Osteoblast (primary cell): ENCODE data around the gene PTPRN2. TPM values are rescaled to one million over a fixed set of nuclear protein-coding genes. Genes with fewer than 3 reads are reported as not detected.

Experiments used
- DNase-seq: peaks from one replicate; pipeline ENCODE4 v3.0.0; 2011; ENCODE audit warnings: low spot score, mixed read lengths; ENCODE audit not compliant: insufficient read length; ENCODE audit errors: missing footprints
- H2AFZ ChIP-seq: 2 replicates; pipeline ENCODE4 v1.6.0; 2011; ENCODE audit warnings: mild to moderate bottlenecking, low read length
- H3K27ac ChIP-seq: 2 replicates; pipeline ENCODE4 v1.5.1; 2011; ENCODE audit warnings: mild to moderate bottlenecking, low read depth, low read length, moderate library complexity
- H3K27me3 ChIP-seq: 2 replicates; pipeline ENCODE4 v1.6.0; 2012; ENCODE audit warnings: mild to moderate bottlenecking, control low read depth, inconsistent platforms, low read length, moderate library complexity; ENCODE audit not compliant: insufficient read depth
- H3K36me3 ChIP-seq: 2 replicates; pipeline ENCODE4 v1.5.1; 2011; ENCODE audit warnings: mild to moderate bottlenecking, low read length, control low read depth, moderate library complexity; ENCODE audit not compliant: insufficient read depth
- H3K4me1 ChIP-seq: 2 replicates; pipeline ENCODE4 v1.5.1; 2011; ENCODE audit warnings: mild to moderate bottlenecking, low read length, control low read depth, moderate library complexity; ENCODE audit not compliant: insufficient read depth
- H3K4me2 ChIP-seq: 2 replicates; pipeline ENCODE4 v1.6.0; 2011; ENCODE audit warnings: mild to moderate bottlenecking, low read length; ENCODE audit not compliant: insufficient read depth
- H3K4me3 ChIP-seq: fragments of 200-600 bp; sonication (generic); 3 replicates; pipeline ENCODE4 v1.5.1; 2012; ENCODE audit warnings: mild to moderate bottlenecking, low read length, inconsistent platforms; ENCODE audit not compliant: insufficient read depth
- H3K79me2 ChIP-seq: 2 replicates; pipeline ENCODE4 v1.6.0; 2012; ENCODE audit warnings: mild to moderate bottlenecking, low read length, control low read depth, inconsistent platforms; ENCODE audit not compliant: insufficient read depth
- H3K9me3 ChIP-seq: 2 replicates; pipeline ENCODE4 v1.5.1; 2011; ENCODE audit warnings: low read depth, low read length, control low read depth
- H4K20me1 ChIP-seq: 2 replicates; pipeline ENCODE4 v1.6.0; 2012; ENCODE audit warnings: mild to moderate bottlenecking, low read length, control low read depth; ENCODE audit not compliant: insufficient read depth
- total RNA-seq: library from RNA; depleted of rRNA; stranded (reverse); fragments of >200 nt; gene quantifications from 2 replicates; pipeline ENCODE4 v1.2.3, GENCODE V29; 2012
- TF ChIP-seq, protein P1 (sequence below): IDR thresholded peaks from 2 replicates; pipeline ENCODE4 v1.5.1; 2011; ENCODE audit warnings: mild to moderate bottlenecking, low read depth, low read length, moderate library complexity; ENCODE audit errors: extremely low read depth

Gene PTPRN2
- total RNA-seq, 1 donor = 0.36 TPM

DNA sequence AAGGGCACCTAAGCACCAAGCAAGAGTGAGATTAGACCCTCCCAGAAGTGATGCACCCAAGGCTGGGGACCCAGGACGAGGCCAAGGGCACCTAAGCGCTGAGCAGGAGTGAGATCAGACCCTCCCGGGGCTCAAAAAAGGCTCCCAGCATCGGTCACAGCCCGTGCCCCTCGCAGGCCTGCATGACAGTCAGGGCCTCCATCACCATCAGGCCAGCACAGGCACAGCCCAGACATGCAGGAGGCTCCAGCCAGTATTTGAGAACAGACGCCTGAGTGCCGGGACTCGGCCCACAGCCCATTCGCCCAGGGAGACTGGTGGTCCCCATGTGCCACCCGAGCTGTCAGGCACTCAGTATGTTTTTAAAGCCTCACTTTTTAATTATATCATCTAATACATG, 595.9 kb downstream of the PTPRN2 start:
- Histone ChIP-seq H3K9me3 (no peaks in the 10 kb centered on the region), H3K36me3 (no peaks in the 10 kb centered on the region), H2AFZ (no peak overlapping the region), H3K4me1 (no peaks in the 10 kb centered on the region), H3K79me2 (no peaks in the 10 kb centered on the region), H3K4me3 (no peak overlapping the region), H3K27ac (no peak overlapping the region), H3K27me3 (no peaks in the 10 kb centered on the region), H4K20me1 (no peaks in the 10 kb centered on the region), H3K4me2 (no peak overlapping the region)
- TF ChIP-seq, protein P1, sequence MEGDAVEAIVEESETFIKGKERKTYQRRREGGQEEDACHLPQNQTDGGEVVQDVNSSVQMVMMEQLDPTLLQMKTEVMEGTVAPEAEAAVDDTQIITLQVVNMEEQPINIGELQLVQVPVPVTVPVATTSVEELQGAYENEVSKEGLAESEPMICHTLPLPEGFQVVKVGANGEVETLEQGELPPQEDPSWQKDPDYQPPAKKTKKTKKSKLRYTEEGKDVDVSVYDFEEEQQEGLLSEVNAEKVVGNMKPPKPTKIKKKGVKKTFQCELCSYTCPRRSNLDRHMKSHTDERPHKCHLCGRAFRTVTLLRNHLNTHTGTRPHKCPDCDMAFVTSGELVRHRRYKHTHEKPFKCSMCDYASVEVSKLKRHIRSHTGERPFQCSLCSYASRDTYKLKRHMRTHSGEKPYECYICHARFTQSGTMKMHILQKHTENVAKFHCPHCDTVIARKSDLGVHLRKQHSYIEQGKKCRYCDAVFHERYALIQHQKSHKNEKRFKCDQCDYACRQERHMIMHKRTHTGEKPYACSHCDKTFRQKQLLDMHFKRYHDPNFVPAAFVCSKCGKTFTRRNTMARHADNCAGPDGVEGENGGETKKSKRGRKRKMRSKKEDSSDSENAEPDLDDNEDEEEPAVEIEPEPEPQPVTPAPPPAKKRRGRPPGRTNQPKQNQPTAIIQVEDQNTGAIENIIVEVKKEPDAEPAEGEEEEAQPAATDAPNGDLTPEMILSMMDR = no peak
- DNase-seq = peak; percentile 65

DNA sequence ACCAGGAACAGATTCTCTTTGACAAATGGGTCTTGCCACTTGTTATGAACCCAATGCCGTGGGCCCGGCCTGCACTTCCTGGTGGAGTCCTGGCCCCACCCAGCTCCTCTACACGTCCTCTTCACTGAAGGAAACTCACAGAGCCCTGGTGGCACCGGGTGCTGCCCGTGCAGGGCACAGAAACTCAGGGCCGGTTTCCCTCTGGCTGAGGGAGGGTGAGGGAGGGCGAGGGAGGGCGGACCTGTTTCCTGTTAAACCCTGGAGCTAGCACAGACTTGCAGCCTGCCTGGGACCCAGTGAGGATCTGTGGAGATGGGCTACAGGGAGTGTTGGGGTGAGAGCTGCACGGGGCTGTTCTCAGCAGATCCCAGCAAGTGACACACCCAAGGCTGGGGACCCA, 596.3 kb downstream of the PTPRN2 start:
- Histone ChIP-seq H3K4me3 (no peak overlapping the region), H3K27ac (no peak overlapping the region), H2AFZ (no peak overlapping the region), H3K27me3 (no peaks in the 10 kb centered on the region), H3K4me1 (no peaks in the 10 kb centered on the region), H4K20me1 (no peaks in the 10 kb centered on the region), H3K9me3 (no peaks in the 10 kb centered on the region), H3K36me3 (no peaks in the 10 kb centered on the region), H3K79me2 (no peaks in the 10 kb centered on the region), H3K4me2 (no peak overlapping the region)
- peak; percentile 68 for DNase-seq
- TF ChIP-seq, protein P1 = no peak

DNA sequence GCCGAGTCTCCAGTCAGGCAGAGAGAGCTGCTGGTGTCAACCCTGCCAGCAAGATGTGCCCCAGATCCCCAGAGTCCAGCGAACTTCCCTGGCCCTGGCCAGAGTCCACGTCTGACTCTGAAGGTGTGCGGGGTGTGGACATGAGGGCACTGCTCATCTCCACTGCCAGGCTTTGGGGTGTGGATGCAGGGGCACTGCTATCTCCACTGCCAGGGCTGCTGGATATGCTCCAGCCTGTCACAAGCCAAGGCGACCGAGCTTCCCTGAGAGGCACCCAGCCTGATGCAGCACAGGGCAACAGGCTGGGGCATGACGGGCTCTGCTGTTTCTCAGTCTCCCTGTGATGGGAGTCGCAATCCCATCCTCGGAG, 596.8 kb downstream of the PTPRN2 start:
- peak; percentile 78 for DNase-seq
- TF ChIP-seq, protein P1 = no peak
- Histone ChIP-seq H3K36me3 (no peaks in the 10 kb centered on the region), H3K27ac (no peak overlapping the region), H3K4me3 (no peak overlapping the region), H3K9me3 (no peaks in the 10 kb centered on the region), H3K79me2 (no peaks in the 10 kb centered on the region), H4K20me1 (no peaks in the 10 kb centered on the region), H3K27me3 (no peaks in the 10 kb centered on the region), H3K4me1 (no peaks in the 10 kb centered on the region), H3K4me2 (no peak overlapping the region), H2AFZ (no peak overlapping the region)

DNA sequence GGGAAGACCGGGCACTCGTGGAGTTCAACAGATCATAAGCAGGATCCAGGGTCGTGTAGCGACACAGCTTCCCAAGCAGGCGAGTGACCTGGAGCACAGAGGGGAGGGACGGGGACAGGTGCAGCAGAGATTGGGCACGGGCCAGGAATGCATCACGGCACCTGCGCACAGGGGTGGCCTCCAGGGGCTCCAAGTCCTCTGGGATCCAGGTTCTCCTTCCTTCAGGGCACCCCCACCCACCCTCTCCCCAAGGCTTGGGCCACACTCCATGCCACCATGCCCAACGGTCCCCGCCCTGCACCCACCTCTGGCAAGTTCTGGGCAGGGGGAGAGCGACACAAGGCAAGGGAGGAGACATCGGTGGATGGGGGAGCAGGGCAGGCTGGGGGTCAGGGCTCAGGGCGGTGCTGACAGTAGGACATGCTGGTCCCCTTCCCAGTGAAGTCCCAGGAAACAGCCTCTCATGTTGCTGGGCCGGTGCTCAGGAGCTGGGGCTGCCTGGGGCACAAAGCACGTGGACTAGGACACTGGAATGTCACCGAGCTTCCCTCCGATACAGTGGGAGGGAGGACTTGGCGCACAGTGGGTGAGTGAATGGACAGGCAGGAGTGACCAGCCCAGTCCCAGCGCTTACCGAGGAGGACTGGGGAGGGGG, 597.3 kb downstream of the PTPRN2 start:
- Histone ChIP-seq H3K79me2 (no peaks in the 10 kb centered on the region), H3K9me3 (no peaks in the 10 kb centered on the region), H3K27ac (no peak overlapping the region), H4K20me1 (no peaks in the 10 kb centered on the region), H3K4me1 (no peaks in the 10 kb centered on the region), H3K4me2 (no peak overlapping the region), H3K4me3 (no peak overlapping the region), H2AFZ (no peak overlapping the region), H3K36me3 (no peaks in the 10 kb centered on the region), H3K27me3 (no peaks in the 10 kb centered on the region)
- DNase-seq = peak; percentile 57
- TF ChIP-seq, protein P1 = no peak
